ENCODE data around the gene PCYT1B. TPM values are rescaled to one million over a fixed set of nuclear protein-coding genes. Genes with fewer than 3 reads are reported as not detected.

The PCYT1B gene
- total RNA-seq, 2 experiments from 2014 or later = 0.04 to 0.36 TPM

GRCh38 chrX:24574743-24575142 is 72.4 kb downstream of the PCYT1B start:
- no peak for TF ChIP-seq CTCF (IDR thresholded peaks at IDR 0.05)
- ChIA-PET CTCF (interaction anchor here (0.5 kb wide), 1 partner anchor 219 kb away, joined by 3 read pairs; no protein-coding TSS in a partner anchor), POLR2A (no interaction called here)
- intact Hi-C loops (cut with micrococcal nuclease) = no loop called here
- Mint-ChIP-seq H3K4me3 (no peak overlapping the region), H3K27ac (no peak overlapping the region), H3K4me1 (ENCODE audit: low read depth) (no peaks in the 10 kb centered on the region), H3K9me3 (no peaks in the 10 kb centered on the region), H3K27me3 (no peaks in the 10 kb centered on the region), H3K36me3 (ENCODE audit: low read depth) (no peaks in the 10 kb centered on the region)
- ATAC-seq (no peak), DNase-seq (no peak)

GRCh38 chrX:24567169-24567568 is 80.0 kb downstream of the PCYT1B start:
- no peak for DNase-seq
- Mint-ChIP-seq H3K9me3 (no peaks in the 10 kb centered on the region), H3K27me3 (no peaks in the 10 kb centered on the region), H3K27ac (no peak overlapping the region), H3K4me3 (no peak overlapping the region), H3K36me3 (ENCODE audit: low read depth) (no peaks in the 10 kb centered on the region), H3K4me1 (ENCODE audit: low read depth) (no peaks in the 10 kb centered on the region)
- TF ChIP-seq CTCF (IDR thresholded peaks at IDR 0.05) = no peak
- intact Hi-C loops (cut with micrococcal nuclease) = no loop called here
- ChIA-PET POLR2A (no interaction called here), CTCF (no interaction called here)
- no peak for ATAC-seq

- intact Hi-C loops (cut with micrococcal nuclease) = no loop called here
- POLR2A ChIA-PET = no interaction called here
- no peak for DNase-seq
- no peaks in the 10 kb centered on the region for H3K9me3 Mint-ChIP-seq
- no peaks in the 10 kb centered on the region for H3K27me3 Mint-ChIP-seq
- CTCF ChIA-PET = no interaction called here
- ATAC-seq = no peak
- no peaks in the 10 kb centered on the region for H3K4me1 Mint-ChIP-seq (ENCODE audit: low read depth)
- no peak overlapping the region for H3K27ac Mint-ChIP-seq
- TF ChIP-seq CTCF (IDR thresholded peaks at IDR 0.05) = no peak
- no peaks in the 10 kb centered on the region for H3K36me3 Mint-ChIP-seq (ENCODE audit: low read depth)
- no peak overlapping the region for H3K4me3 Mint-ChIP-seq
Observed at GRCh38 chrX:24566240-24566639, 80.9 kb downstream of the PCYT1B start.

- H3K9me3 Mint-ChIP-seq = no peaks in the 10 kb centered on the region
- no peaks in the 10 kb centered on the region for H3K4me1 Mint-ChIP-seq (ENCODE audit: low read depth)
- CTCF ChIA-PET = interaction anchor here (0.7 kb wide), 1 partner anchor 49 kb away, joined by 3 read pairs; no protein-coding TSS in a partner anchor
- no peaks in the 10 kb centered on the region for H3K27me3 Mint-ChIP-seq
- no peak for TF ChIP-seq CTCF (IDR thresholded peaks at IDR 0.05)
- POLR2A ChIA-PET = no interaction called here
- intact Hi-C loops (cut with micrococcal nuclease) = no loop called here
- H3K27ac Mint-ChIP-seq = no peak overlapping the region
- DNase-seq (no peak), ATAC-seq (no peak)
- H3K4me3 Mint-ChIP-seq = no peak overlapping the region
- no peaks in the 10 kb centered on the region for H3K36me3 Mint-ChIP-seq (ENCODE audit: low read depth)
Observed at GRCh38 chrX:24563291-24564010, 83.7 kb downstream of the PCYT1B start.

- intact Hi-C loops (cut with micrococcal nuclease) = no loop called here
- Mint-ChIP-seq H3K27me3 (no peaks in the 10 kb centered on the region), H3K36me3 (ENCODE audit: low read depth) (no peaks in the 10 kb centered on the region), H3K4me3 (no peak overlapping the region), H3K4me1 (ENCODE audit: low read depth) (no peaks in the 10 kb centered on the region), H3K9me3 (no peaks in the 10 kb centered on the region), H3K27ac (no peak overlapping the region)
- POLR2A ChIA-PET = no interaction called here
- TF ChIP-seq CTCF (IDR thresholded peaks at IDR 0.05) = peak; percentile 19
- no peak for DNase-seq
- CTCF ChIA-PET = interaction anchor here (0.7 to 1.8 kb wide), 3 partner anchors 144 to 191 kb away, joined by 3 to 11 read pairs (median 5); no protein-coding TSS in a partner anchor
- no peak for ATAC-seq
Observed at GRCh38 chrX:24561121-24561520, 86.0 kb downstream of the PCYT1B start.
